HG03060 (cell line): ENCODE measurements around the gene CHFR.
"Not testable (repeated sequence)": the region's sequence is repeated elsewhere in the genome, so short reads cannot be mapped to it uniquely, and the experiment has no call there.

Experiments used
- ATAC-seq: cut with Tn5 transposase; IDR thresholded peaks from one replicate; pipeline ENCODE4 v1.9.1; 2021; ENCODE audit warnings: low read depth, moderate number of reproducible peaks; ENCODE audit not compliant: unreplicated experiment

Gene CHFR

DNA sequence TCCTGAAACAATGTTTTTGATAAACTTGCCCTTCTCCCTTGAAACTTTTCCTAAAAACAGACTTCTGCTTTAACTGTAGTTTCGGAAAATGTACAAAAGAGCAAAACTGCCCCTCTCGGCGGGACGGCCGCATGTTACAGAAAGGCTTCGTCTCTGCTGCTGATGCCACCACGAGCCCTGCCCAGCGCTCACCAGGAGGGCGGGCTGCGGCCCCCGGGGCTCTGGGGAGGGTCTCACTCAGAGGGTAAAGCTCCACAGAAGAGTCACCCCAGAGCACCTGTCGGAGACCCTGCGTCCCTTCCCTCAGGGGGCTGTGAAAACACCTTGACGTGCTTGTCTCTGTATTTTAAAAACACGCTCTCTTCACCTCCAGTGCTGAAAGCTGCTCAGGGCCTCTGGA is 46.3 kb downstream of the CHFR start:
- ATAC-seq = no peak

DNA sequence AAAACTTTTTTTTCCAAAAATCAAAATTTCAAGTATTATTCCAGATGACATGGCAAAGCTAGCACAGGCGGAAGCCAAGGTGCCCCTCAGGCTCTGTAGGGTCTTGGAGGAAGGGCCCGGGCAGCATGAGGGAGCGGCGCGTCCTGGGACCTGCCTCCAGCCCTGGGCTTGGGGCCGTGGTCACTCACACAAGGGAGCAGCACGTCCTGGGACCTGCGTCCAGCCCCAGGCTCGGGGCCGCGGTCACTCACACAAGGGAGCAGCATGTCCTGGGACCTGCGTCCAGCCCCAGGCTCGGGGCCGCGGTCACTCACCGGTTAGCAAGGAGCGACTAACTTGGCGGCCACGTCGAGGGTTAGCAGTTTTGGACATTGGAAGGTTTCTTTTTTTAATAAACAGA is 46.9 kb downstream of the CHFR start:
- ATAC-seq = no peak

DNA sequence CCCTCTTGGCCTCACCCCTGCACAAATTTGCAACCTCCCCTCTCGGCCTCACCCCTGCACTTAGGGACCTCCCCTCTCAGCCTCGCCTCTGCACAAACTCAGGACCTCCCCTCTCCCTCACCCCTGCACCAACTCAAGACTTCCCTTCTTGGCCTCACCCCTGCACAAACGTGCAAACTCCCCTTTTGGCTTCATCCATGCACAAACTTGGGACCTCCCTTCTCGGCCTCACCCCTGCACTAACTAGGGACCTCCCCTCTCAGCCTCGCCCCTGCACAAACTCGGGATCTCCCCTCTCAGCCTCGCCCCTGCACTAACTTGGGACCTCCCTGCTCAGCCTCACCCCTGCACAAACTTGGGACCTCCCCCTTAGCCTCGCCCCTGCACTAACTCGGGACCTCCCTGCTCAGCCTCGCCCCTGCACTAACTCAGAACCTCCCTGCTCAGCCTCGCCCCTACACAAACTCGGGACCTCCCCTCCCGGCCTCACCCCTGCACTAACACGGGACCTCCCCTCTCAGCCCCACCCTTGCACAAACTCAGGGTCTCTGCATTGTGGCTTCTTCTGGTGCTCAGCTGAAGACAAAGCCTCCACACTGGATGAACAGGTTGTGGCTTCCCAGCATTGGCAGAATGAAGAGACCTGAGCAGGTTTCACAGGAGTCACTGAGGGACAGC is 47.7 kb downstream of the CHFR start:
- no peak for ATAC-seq

DNA sequence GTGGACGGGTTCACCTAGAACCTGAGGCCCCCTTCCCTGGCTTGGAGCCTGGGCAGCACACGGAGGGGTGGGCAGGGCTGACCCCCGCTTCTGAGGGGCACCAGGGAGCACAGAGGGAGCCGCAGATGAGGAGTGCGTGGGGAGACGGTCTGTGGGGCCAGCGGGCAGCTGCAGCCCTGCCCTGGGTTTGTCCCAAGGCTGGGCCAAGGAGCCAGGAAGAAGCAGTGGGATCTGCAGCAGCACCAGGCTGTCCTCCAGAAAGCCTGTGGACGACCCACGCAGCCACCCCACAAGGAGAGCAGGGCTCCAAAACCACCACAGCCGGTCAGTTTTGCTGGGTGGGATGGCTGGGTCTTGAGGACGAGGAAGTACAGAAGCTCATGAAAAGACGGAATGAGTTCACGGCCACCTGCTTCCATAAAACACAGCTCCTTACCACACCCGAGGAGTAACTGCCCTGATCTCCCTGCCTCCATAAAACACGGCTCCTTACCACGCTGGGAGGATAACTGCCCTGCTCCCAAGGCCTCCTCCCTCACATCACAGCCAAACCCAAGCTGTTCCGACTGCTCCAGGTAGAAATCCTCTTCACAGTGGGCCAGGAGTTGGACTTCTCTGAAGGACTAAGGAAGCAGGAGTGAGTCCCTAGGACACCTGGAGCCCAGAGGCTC is 48.9 kb downstream of the CHFR start:
- ATAC-seq = no peak

DNA sequence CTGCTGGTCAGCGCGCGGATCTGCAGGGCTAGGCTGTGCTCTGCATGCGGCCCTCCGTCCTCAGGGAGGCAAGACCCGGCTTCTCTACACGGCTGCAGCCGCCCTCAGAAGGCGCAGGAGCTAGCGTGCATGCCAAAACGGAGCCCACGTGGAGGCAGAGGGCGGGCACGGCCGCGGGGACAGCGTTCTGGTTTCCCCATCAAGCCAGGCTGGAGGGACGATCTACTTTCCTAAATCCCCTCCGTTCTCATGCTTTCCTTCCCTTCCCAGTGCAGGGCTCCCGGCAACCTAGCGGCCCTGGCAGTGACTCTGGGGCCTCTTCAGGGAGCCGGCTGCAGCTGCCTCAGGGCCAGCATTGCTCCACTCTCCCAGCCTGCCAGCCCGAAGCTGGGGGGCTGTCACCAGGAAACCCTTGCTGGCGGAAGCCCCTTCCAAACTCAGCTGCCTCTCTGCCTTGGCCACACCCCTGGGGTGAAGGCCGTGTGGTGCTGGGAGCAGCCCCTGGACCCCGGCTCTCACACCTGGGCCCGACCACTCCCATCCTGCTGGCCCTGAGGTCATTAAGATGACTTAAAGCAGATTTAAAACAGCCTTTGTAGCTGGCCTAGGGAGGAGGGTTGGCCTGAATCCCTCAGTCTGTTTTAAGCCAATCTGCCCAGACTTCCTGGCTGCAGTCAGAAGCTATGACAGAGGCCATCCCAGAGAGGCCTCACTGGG is 49.6 kb downstream of the CHFR start:
- no peak for ATAC-seq

DNA sequence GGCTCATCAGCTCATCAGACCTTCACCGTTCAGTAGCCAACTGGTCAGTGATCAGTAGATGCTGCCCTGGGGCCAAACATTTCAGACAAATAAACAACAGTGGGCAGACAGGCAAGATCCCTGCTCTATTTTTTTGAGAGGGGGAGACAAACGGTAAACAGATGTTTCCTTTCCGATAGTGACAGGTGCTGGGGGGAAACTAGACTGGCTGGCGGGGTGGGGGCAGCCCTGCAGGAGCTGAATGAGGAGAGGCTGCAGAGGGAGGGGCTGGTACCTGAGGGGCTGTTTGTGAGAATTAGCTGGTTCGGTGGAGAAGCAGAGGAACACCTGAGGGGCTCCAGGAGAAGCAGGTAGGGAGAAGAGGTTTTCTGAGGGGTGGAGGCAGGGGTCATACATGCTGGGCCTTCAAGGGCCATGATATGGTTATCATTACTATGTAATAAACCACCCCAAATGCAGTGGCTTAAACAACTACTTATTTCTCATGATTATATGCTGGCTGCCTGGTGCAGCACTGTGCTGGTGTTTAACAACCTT is 50.5 kb downstream of the CHFR start:
- no peak for ATAC-seq

DNA sequence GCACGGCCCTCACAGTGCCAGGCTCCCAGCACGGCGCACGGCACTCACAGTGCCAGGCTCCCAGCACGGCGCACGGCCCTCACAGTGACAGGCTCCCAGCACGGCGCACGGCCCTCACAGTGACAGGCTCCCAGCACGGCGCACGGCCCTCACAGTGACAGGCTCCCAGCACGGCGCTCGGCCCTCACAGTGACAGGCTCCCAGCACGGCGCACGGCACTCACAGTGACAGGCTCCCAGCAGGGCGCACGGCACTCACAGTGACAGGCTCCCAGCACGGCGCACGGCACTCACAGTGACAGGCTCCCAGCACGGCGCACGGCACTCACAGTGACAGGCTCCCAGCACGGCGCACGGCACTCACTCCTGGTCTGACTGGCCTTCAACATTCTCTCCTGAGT is 51.2 kb downstream of the CHFR start:
- not testable (repeated sequence) for ATAC-seq

DNA sequence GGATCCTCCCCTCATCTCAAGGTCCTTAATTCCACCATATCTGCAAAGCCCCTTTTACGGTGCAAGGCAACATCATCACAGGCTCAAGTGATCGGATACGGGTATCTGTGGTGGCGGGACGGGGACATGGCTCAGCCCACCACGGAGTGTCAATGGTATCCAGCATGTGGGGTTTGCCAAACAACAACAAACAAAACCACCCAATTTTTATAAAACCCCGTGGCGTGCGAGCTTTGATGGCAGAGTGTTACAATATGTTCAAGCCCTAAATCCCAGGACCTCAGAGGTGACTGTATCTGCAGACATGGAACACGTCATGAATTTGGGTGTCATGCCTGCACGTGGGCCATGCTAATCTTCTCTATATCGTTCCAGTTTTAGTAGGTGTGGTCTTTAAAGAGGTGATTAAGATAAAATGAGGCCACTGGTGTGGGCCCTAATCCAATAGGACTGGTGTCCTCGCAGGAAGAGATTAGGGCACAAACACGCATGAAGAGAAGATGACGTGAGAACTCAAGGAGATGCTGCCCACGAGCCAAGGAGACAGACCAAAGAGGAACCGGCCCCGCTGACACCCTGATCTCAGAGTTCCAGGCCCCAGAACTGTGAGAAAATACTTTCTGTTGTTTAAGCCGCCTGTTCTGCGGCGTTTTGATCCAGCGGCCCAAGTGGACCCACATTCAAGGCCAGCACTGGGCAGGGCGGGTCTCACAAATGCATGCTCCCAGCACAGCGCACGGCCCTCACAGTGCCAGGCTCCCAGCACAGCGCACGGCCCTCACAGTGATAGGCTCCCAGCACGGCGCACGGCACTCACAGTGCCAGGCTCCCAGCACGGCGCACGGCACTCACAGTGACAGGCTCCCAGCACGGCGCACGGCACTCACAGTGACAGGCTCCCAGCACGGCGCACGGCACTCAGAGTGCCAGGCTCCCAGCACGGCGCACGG is 52.1 kb downstream of the CHFR start:
- ATAC-seq = no peak

DNA sequence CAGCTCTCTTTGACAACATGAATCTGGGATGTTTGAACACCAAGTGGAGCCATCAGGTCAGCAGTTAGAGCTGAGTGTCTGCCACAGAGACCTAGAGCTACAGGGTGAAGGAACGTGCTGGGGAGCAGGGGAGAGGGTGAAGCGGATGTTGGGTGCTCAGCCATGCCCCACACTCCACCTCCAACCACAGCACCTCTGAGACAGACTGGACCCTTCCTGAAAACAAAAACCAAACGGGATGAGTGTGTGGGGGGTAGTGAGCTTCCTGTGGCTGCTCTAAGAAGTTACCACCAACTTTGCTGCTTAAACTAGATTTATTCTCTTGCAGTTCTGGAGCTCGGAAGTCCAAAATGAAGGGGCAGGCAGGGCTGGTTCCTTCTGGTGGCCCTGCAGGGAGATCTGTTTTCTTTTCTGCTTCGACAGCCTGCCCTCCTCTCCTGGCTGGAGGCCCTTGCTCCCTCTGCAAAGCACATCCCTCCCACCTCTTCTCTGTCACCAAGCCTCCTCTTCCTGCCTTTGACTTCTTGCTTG is 53.2 kb downstream of the CHFR start:
- no peak for ATAC-seq

DNA sequence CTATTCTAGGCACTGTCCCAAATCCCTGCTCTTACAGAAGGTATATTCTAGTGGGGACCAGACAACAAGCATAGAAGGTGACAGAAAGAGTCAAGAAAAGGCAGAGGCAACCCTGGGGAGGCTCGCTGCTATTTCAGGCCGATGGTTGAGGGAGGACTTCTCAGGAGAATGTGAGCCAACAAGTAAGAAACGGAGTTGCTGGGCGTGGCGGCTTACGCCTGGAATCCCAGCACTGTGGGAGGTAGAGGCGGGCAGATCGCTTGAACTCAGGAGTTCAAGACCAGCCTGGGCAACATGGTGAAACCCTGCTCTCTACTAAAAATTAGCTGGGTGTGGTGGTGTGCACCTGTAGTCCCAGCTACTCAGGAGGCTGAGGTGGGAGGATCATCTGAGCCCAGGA is 54.1 kb downstream of the CHFR start:
- no peak for ATAC-seq

DNA sequence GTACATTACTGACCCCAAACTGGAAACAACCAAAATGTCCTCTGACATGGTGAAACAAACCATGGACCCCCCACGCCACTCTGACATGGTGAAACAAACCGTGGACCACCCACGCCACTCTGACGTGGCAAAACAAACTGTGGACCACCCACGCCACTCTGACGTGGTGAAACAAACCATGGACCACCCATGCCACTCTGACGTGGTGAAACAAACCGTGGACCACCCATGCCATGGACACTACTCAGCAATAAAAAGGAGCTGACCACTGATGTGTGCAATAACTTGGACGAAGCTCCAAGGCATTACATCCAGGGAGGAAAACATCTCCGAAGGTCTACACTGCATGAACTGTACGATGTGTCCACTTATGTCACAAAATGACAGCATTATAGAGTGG is 55.6 kb downstream of the CHFR start:
- ATAC-seq = no peak

DNA sequence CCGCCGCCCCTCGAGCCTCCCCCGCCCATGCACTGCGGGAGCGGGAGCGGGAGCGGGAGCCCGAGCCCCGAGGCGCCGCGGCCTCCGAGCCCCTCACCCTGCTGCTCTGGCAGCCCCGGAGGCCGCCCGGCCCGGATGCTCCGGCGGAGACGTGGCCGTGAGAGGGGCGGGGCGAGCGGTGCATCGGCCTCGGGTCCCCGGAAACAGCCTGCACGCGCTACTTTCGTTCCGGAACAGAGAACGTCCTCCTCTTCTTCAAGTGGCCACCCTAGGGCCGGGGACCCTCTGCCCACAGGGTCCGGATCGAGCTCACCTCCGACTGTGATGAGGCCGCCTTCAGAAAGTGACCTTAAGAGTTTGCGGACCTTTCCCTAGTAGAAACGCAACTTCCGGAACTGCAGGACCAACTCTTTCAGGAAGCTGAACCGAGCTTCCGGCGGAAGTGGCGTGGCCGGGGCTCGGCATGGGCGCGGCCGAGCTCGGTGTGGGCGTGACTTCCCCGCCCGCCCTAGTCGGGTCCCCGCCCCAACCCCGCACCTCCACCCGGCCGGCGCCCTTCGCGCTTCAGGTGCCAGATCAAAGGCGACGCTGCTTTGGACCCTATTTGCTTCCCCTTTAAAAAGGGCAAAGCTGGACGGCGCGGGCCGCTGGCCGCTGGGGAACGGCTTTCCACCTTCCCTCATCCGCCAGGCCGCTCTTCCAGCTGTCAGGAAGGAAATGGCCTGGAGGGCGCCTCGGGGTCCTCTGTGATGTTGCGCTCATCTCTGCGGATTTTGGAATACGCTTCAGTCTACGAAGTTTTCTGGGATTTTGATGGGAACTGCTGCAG is 58.5 kb downstream of the CHFR start, which contains the start of gene GOLGA3:
TSS of gene GOLGA3 (minus strand) at position 164 of the 829 bp plus-strand sequence. CDS start 6,741 bp downstream, outside the sequence.
- ATAC-seq = peak; percentile 64

DNA sequence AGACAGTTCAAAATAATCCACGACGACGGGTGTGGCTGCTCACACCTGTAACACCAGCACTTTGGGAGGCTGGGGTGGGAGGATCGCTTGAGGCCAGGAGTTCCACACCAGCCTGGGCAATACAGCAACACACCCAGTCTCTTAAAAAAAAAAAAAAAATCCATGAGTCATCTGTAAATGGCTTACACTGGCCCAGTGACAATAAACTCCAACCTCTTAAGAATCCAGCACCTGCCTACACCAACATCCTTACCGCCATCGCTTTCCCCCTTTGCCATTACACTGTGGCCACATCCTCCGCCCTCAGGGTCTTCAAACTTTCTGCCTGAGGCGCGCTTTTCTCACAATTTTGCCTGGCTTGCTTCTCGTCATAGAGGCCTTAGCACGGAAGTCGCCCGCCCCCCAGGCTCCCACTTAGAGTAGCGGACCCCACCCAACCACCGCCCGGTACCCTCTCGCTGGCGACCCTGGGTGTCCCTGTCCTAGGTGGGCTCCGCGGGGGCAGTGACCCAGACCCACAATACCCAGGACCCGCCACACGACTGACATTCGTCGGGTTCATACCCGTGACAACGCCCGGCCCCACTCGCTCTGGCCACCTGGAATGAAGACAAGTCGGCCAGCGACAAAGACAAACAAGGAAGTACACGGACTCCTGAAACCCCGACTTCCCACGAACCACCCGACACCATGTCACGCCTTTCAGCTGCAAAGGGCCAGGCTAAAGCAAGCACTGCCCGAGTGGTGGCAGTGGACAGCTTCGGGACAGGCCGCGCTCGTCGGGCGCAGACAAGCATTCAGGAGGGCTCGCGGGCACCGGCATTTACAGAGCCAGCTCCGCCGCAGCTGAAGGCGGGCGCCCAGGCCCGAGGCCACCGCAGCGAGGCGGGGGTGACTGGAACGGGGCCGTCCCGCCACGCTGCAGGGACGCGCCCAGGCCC is 59.4 kb downstream of the CHFR start:
- no peak for ATAC-seq

DNA sequence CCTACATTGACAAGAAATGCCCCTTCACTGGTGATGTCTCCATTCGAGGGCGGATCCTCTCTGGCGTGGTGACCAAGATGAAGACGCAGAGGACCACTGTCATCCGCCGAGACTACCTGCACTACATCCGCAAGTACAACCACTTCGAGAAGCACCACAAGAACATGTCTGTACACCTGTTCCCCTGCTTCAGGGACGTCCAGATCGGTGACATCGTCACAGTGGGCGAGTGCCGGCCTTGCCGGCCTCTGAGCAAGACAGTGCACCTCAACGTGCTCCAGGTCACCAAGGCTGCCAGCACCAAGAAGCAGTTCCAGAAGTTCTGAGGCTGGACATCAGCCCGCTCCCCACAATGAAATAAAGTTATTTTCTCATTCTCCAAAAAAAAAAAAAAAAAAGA is 61.5 kb downstream of the CHFR start:
- ATAC-seq = no peak

DNA sequence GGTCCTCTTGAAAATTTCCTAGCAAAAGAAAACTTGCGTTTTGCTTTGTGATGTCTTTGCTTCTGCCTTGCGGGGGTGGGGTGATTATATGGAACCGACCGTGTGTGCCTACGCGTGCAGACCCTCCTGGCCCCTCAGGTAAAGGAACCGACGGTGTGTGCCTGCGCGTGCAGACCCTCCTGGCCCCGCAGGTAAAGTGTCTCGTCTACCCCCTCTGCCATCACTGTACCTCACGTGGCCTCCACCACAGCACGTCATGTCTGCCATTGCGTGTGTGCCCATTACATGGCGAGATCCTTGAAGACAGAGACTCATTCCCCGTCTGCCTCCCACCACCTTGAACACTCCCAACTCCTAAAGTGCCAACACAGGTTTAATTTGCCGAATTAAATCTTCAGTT is 62.3 kb downstream of the CHFR start:
- no peak for ATAC-seq

DNA sequence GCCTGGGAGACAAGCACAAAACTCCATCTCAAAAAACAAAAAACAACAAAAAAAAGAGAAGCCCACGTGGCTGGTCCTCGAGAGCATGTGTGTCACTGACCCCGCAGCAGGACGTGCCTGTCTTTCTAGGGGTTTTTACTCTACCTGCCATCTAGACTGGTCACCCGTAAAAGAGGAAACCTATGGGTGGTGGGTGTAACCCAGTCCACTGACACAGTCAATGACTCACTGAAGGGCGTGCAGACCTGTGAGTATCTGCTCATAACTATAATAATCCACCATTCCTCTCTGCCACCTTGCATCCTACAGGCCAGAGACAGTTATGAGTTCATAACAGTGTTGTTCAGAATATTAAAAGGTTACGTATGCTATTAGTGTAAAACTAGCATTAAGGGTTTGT is 63.4 kb downstream of the CHFR start:
- ATAC-seq = no peak

DNA sequence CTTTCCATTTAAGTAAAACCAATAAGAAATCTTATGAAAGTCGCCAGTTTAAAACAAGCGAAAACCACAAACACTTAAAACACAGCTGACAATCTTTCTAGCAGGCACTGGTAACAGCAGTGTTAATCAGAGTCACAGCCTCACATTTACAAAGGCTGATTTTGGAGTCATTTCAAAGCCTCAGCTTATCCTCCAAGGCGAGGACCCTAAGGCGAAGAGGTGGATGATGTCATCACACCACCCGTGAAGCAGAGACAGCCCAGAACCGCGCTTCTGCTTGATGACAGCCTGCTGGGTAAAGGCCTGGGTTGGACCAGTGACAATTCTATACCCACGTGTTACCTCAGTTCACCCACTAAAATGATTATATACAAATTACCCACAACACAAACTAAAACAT is 68.8 kb downstream of the CHFR start:
- no peak for ATAC-seq

DNA sequence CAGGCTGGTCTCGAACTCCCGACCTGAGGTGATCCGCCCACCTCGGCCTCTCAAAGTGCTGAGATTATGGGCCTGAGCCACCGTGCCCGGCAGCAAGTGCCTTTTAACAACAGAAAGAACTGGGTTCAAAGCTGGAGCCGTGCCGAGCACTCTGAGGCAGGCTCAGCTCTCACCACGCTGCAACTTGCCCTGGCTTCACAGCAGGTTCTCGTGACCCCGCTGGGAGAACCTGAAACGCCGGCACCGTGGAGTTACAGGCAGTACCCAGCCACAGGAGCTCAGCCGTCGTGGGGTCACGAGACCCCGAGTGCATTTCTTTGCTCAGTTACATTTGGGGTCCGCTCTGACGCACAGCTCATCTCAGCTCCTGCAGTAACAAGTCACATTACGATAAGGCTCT is 73.2 kb downstream of the CHFR start:
- no peak for ATAC-seq
